HTR-8/SVneo (cell line): Measurements from ENCODE around the gene TAF8.
"Not testable (repeated sequence)": the region's sequence is repeated elsewhere in the genome, so short reads cannot be mapped to it uniquely, and the experiment has no call there.

Source experiments
- DNase-seq: peaks from one replicate; pipeline ENCODE4 v3.0.0; 2011; ENCODE audit warnings: low spot score, mixed read lengths; ENCODE audit not compliant: insufficient read length
- FAIRE-seq: peaks from 2 replicates; lab custom pipeline; 2011; peaks lifted over from hg19 to GRCh38; lab: Jason Lieb, UNC

TAF8 gene

DNA sequence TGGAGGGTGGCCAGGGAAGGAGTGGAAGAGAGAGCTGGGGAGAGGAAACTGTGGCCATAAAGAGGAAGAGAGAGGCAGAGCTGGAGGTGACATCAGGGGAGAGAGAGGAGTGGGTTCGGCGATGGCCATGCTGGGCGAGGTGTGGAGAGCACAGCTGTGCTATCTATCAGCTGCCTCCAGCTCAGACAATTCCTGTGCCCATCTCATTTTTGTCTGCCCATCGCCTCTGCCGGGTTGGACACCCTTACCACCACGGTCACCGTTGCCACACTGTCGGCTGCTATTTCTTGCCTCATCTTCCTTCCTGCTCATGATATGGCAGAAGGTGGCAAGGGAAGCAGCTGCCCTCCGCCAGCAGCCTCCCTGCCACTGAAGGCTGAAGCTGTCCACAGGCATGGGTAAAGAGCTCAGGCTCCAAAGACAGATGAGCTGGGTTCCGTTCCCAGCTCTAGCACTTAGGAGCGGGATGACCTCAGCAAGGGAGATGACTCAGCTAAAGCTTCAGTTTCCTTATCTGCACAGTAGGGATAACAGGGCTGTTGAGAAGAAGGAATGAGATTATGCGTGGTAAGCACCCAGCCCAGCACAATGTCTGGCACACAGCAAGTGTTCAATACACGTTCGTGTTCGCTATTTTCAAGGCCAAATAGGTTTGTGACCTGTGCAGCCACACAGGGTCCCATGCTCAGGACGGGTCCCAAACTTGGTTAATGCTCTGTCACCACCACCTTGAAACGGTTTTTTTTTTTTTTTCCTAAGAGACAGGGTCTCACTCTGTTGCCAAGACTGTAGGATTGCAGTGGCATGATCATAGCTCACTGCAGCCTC lies 21.9 kb upstream of the TAF8 start:
- peak; percentile 85 for FAIRE-seq
- peak; percentile 53 for DNase-seq

GRCh38 chr6:42029062-42029685 lies 21.1 kb upstream of the TAF8 start:
- DNase-seq (no peak), FAIRE-seq (no peak)

DNA sequence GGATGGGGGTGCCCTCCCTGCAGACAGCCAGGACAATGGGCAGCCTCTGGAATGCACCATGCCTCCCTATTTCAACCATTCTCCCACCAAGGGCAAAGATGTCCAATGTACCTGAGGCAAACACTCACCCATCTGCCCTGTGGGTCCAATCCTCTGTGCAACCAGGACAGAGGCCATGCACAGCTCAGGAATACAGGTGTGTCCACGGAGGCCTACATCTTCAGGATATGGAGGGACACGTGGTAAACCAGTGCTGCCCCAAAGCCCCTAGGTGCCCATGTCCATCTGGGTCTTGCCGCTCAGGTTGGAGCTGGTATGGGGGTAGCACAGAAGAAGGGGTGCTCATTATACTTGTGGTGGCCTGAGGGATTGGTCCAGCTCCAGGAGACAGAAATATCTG lies 20.4 kb upstream of the TAF8 start:
- FAIRE-seq (no peak), DNase-seq (no peak)

GRCh38 chr6:42030585-42031506 lies 19.5 kb upstream of the TAF8 start:
- no peak for FAIRE-seq
- DNase-seq = no peak

DNA sequence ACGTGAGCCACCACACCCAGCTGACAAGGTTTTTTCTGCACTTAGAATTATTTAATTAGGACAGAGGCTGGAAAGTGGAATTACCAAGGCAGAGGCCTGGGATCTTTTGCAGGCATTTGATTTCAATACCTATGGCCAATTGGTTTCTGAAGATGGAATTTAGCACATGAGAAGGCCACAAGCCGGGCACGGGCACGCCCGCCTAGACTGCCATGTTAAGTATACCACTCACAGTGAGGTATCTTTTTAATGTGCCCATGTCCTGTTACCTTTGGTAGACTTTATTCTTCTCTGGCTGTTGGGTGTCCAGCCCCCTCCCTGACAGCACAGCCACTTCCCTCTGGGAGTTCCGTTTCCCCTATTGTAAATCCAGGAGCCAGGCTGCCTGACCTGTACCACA lies 18.0 kb upstream of the TAF8 start:
- DNase-seq (no peak), FAIRE-seq (no peak)

GRCh38 chr6:42037669-42038068 lies 12.7 kb upstream of the TAF8 start:
- not testable (repeated sequence) for DNase-seq, FAIRE-seq

- FAIRE-seq (no peak), DNase-seq (no peak)
Measured at GRCh38 chr6:42038163-42038562, 12.2 kb upstream of the TAF8 start.

DNA sequence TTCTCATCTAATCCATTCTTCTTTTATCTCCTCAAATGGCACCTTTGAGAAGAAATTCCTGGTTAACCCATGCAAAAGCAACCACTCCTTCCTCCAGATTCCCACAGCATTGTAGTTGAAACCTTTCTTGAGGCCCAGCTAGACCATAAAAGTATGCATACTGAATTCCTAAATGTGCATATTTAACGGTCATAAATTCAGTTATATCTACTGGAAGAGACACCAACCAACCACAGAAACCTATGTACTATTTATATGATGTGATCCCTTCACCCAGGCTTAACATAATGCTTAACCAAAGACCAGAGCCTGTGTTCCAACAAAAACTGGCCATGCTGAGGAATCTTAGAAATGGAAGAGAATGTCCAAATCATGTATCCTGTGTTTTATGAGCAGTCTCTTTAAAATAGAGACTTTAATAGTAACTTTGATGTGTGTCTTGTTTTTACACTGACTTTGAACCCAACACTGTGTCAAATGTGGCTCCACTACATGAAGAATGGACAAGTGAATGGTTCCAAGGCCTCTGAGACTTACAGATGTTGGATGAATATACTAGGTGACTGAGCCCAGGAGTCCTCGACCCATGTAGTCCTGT lies 11.4 kb upstream of the TAF8 start:
- FAIRE-seq (no peak), DNase-seq (no peak)

- no peak for FAIRE-seq
- DNase-seq = no peak
Measured at GRCh38 chr6:42040856-42041480, 9.4 kb upstream of the TAF8 start.

GRCh38 chr6:42041481-42042053 lies 8.8 kb upstream of the TAF8 start:
- no peak for FAIRE-seq
- DNase-seq = no peak

GRCh38 chr6:42042108-42042507 lies 8.2 kb upstream of the TAF8 start:
- DNase-seq (no peak), FAIRE-seq (no peak)

- DNase-seq = peak; percentile 92
- FAIRE-seq = peak; percentile 88
Measured at GRCh38 chr6:42043787-42044475, 6.4 kb upstream of the TAF8 start.

- DNase-seq (peak; percentile 73), FAIRE-seq (no peak)
Measured at GRCh38 chr6:42045538-42046460, 4.5 kb upstream of the TAF8 start.

GRCh38 chr6:42046464-42047212 lies 3.7 kb upstream of the TAF8 start:
- FAIRE-seq (no peak), DNase-seq (no peak)

DNA sequence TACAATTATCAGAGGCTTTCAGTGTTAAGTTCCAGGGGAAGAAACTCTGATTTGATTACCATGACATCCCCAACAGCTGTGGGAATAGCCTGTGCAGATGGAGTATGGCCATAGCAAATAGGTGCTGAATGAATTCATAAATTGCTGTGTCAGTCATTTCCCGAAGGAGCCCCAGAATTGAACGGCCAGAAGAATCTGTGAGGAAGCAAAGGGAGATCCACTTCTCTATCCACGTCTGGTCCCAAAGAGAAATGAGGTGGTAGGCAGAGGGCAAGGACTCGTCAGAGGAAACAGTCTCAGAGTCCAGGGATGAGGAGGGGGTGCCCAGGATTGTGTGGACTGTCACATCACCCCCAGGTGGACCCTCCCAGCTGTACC lies 3.1 kb upstream of the TAF8 start:
- DNase-seq = no peak
- FAIRE-seq = no peak

GRCh38 chr6:42047790-42048405 lies 2.4 kb upstream of the TAF8 start:
- no peak for DNase-seq
- FAIRE-seq = no peak
